ENCODE data around the gene FERMT3.
A peak's percentile ranks its signal among the peaks of the same experiment; 100 is the strongest.
"Not testable (repeated sequence)": the region's sequence is repeated elsewhere in the genome, so short reads cannot be mapped to it uniquely, and the experiment has no call there.

FERMT3 gene

DNA sequence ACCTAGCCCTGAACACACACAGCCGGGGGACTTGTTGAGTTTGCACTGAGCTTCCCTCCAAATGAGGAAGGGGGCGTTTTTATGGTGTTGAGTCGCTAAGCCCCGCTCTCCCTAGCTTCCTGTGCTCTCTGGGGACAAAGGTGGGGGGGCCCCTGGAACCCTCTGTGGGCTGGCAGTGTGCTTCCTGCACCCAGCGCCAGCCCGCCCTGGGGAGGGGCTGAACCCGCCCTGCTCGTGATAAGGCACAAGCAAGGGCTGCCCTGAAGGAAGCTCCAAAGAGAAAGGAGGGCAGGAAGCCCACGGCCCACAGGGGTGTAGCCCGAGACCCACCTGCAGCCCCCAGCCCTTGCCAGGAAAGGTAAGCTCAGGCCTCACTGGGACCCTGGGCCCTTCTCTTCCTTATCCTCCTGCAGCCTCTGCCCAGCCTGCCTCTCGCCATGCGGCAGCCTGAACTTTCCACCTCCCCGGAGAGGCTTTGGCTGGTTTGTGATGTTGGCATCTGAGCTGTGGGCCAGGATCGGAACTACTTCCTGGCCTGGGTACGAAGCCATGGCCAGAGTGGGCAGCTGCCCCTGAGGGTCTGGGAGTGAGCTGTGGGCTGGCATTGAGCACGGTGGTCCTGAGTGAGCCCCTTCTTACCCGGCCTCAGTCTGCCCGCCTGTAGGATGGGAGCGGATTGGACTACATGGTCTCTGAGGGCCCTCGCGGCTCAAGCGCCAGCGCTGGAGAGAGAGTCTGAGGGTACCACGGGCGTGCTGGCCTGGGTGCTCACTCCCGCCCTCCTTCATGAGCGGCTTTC lies at the start of gene FERMT3:
TSS of gene FERMT3 (plus strand) at position 265 of the 799 bp plus-strand sequence. CDS start 644 bp downstream, outside the sequence.
- H3K4me3 ChIP-seq (ENCODE audit: low read length), result peak within 1 kb of the TSS; percentile 84

DNA sequence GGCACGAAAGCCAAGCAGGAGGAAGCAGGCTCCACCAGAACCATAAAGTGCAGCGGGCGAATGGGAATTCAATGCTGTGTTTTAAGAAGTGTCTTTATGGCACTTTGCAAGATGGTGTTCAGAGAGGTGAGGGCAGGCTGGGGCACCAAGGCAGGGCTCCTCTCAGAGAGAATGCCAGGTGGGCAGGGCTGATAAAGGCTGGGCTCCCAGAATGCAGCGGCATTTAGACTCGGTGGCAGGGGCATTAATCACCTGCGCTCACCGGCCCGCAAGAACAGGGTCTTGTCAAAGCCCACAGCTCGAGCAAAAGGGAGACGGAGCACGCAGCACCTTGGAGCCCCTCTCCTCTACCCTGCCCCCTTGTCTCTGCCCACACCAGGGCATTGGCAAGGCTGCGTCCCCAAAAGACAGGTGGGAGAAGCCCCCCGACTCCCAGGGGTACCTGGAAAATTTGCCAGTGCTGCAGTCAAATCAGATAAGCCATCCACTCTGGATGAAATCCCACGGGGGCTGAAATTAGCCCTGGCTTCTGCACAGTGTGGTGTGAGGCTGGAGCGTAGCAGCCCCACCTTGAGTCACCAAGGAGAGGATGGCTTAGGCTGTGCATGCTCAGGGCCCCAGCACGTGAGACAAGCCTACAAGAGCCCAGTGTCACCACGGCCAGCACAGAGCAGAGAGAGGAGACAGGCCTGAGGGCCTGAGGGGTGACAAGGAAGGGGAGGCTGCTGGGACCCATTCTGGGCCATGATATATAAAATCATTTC lies 48.7 kb upstream of the FERMT3 start:
- Histone ChIP-seq H3K36me3 (ENCODE audit: control insufficient read depth, low read length) (no peaks in the 10 kb centered on the region), H4K20me1 (ENCODE audit: control insufficient read depth, insufficient read depth, low read depth, low read length) (no peaks in the 10 kb centered on the region), H3K4me1 (ENCODE audit: control insufficient read depth, low read length) (no peaks in the 10 kb centered on the region), H3K27me3 (ENCODE audit: control insufficient read depth, low read length) (no peaks in the 10 kb centered on the region), H3K4me2 (ENCODE audit: low read length) (no peak overlapping the region), H3K79me2 (ENCODE audit: control insufficient read depth, low read length) (no peaks in the 10 kb centered on the region), H3K9me2 (replicated peaks; ENCODE audit: control insufficient read depth, low read length) (no peaks in the 10 kb centered on the region), H3F3A (ENCODE audit: control insufficient read depth, insufficient read depth) (no peaks in the 10 kb centered on the region), H3K4me3 (ENCODE audit: low read length) (no peak overlapping the region), H3K9me3 (ENCODE audit: control insufficient read depth, insufficient read depth, low read length) (no peaks in the 10 kb centered on the region), H3K27ac (ENCODE audit: low read depth, low read length) (no peak overlapping the region)
- no peak for TF ChIP-seq EZH2phosphoT487 (IDR thresholded peaks at IDR 0.05; ENCODE audit: borderline replicate concordance, low read length)
- TF ChIP-seq, protein P1, sequence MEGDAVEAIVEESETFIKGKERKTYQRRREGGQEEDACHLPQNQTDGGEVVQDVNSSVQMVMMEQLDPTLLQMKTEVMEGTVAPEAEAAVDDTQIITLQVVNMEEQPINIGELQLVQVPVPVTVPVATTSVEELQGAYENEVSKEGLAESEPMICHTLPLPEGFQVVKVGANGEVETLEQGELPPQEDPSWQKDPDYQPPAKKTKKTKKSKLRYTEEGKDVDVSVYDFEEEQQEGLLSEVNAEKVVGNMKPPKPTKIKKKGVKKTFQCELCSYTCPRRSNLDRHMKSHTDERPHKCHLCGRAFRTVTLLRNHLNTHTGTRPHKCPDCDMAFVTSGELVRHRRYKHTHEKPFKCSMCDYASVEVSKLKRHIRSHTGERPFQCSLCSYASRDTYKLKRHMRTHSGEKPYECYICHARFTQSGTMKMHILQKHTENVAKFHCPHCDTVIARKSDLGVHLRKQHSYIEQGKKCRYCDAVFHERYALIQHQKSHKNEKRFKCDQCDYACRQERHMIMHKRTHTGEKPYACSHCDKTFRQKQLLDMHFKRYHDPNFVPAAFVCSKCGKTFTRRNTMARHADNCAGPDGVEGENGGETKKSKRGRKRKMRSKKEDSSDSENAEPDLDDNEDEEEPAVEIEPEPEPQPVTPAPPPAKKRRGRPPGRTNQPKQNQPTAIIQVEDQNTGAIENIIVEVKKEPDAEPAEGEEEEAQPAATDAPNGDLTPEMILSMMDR (IDR thresholded peaks at IDR 0.05; ENCODE audit: low read depth, low read length, poor library complexity, severe bottlenecking), result no peak

More for the DNA sequence above, at the start of gene FERMT3:
- Histone ChIP-seq H3K27me3 (ENCODE audit: control insufficient read depth, low read length) (no peaks in the 10 kb centered on the region), H3K27ac (ENCODE audit: low read depth, low read length) (peak within 1 kb of the TSS; percentile 95), H3F3A (ENCODE audit: control insufficient read depth, insufficient read depth) (peaks cover 29% of the 10 kb centered on the region), H4K20me1 (ENCODE audit: control insufficient read depth, insufficient read depth, low read depth, low read length) (no peaks in the 10 kb centered on the region; the same call in 1 of the 2 replicates), H3K79me2 (ENCODE audit: control insufficient read depth, low read length) (peaks cover 40% of the 10 kb centered on the region), H3K9me2 (replicated peaks; ENCODE audit: control insufficient read depth, low read length) (no peaks in the 10 kb centered on the region), H3K9me3 (ENCODE audit: control insufficient read depth, insufficient read depth, low read length) (no peaks in the 10 kb centered on the region), H3K36me3 (ENCODE audit: control insufficient read depth, low read length) (peaks cover 85% of the 10 kb centered on the region), H3K4me2 (ENCODE audit: low read length) (peak within 1 kb of the TSS; percentile 77), H3K4me1 (ENCODE audit: control insufficient read depth, low read length) (peaks cover 88% of the 10 kb centered on the region)
- TF ChIP-seq EZH2phosphoT487 (IDR thresholded peaks at IDR 0.05; ENCODE audit: borderline replicate concordance, low read length), result no peak
- TF ChIP-seq, protein P1 (IDR thresholded peaks at IDR 0.05; ENCODE audit: low read depth, low read length, poor library complexity, severe bottlenecking), result no peak

DNA sequence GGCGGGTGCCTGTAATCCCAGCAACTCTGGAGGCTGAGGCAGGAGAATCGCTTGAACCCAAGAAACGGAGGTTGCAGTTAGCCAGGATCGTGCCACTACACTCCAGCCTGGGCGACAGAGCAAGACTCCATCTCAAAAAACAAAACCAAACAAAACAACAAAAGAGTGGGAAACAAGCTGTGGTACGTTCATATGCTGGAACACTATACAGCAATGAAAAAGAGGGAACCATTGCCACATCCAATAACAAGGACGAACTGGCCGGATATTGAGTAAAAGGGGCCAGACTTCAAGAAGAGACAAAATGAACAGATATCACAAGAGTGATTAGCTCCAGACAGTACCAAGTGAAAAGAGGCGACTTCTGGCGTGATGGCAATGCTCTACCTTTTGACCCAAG lies 45.5 kb upstream of the FERMT3 start:
- Histone ChIP-seq H3K27ac (ENCODE audit: low read depth, low read length) (no peak overlapping the region), H3K27me3 (ENCODE audit: control insufficient read depth, low read length) (no peaks in the 10 kb centered on the region), H4K20me1 (ENCODE audit: control insufficient read depth, insufficient read depth, low read depth, low read length) (no peaks in the 10 kb centered on the region)

DNA sequence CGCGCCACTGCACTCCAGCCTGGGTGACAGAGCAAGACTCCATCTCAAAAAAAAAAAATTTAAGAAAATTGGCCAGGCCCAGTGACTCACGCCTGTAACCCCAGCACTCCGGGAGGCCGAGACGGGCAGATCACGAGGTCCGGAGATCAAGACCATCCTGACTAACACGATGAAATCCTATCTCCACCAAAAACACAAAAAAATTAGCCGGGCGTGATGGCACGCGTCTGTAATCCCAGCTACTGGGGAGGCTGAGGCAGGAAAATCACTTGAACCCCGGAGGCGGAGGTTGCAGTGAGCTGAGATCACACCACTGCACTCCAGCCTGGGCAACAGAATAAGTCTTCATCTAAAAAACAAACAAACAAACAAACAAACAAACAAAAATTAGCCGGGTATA lies 43.8 kb upstream of the FERMT3 start:
- H3K9me3 ChIP-seq (ENCODE audit: control insufficient read depth, insufficient read depth, low read length); H3K4me2 ChIP-seq (ENCODE audit: low read length); H3K27me3 ChIP-seq (ENCODE audit: control insufficient read depth, low read length); H3K9me2 ChIP-seq (replicated peaks; ENCODE audit: control insufficient read depth, low read length); H3K4me3 ChIP-seq (ENCODE audit: low read length); H3K36me3 ChIP-seq (ENCODE audit: control insufficient read depth, low read length); H4K20me1 ChIP-seq (ENCODE audit: control insufficient read depth, insufficient read depth, low read depth, low read length); H3F3A ChIP-seq (ENCODE audit: control insufficient read depth, insufficient read depth); H3K27ac ChIP-seq (ENCODE audit: low read depth, low read length); H3K79me2 ChIP-seq (ENCODE audit: control insufficient read depth, low read length): not testable (repeated sequence)
- H3K4me1 ChIP-seq (ENCODE audit: control insufficient read depth, low read length), result peaks cover 12% of the 10 kb centered on the region

More for the DNA sequence above, 45.5 kb upstream of the FERMT3 start:
- H3K4me2 ChIP-seq (ENCODE audit: low read length), result no peak overlapping the region
- H3K4me3 ChIP-seq (ENCODE audit: low read length), result no peak overlapping the region
- peaks cover 7% of the 10 kb centered on the region for H3K79me2 ChIP-seq (ENCODE audit: control insufficient read depth, low read length)
- no peaks in the 10 kb centered on the region for H3F3A ChIP-seq (ENCODE audit: control insufficient read depth, insufficient read depth)
- H3K4me1 ChIP-seq (ENCODE audit: control insufficient read depth, low read length), result peaks cover 12% of the 10 kb centered on the region
- H3K9me3 ChIP-seq (ENCODE audit: control insufficient read depth, insufficient read depth, low read length), result no peaks in the 10 kb centered on the region
- TF ChIP-seq EZH2phosphoT487 (IDR thresholded peaks at IDR 0.05; ENCODE audit: borderline replicate concordance, low read length), result no peak
- TF ChIP-seq, protein P1 (IDR thresholded peaks at IDR 0.05; ENCODE audit: low read depth, low read length, poor library complexity, severe bottlenecking), result no peak
- no peaks in the 10 kb centered on the region for H3K36me3 ChIP-seq (ENCODE audit: control insufficient read depth, low read length)
- no peaks in the 10 kb centered on the region for H3K9me2 ChIP-seq (replicated peaks; ENCODE audit: control insufficient read depth, low read length)
